GM23338 (cell line): ENCODE results near the gene BNC2. TPM values are rescaled to one million over a fixed set of nuclear protein-coding genes. Genes with fewer than 3 reads are reported as not detected.

Source experiments
- ATAC-seq: fragments of 200-7000 bp; cut with Tn5 transposase; 3 replicates; pipeline ENCODE4 v1.9.1; 2020
- DNase-seq: peaks from one replicate; pipeline ENCODE4 v3.0.0-alpha.2; 2015; ENCODE audit warnings: low spot score
- H2AFZ ChIP-seq: fragments of 200-600 bp; sonication (generic); 2 replicates; pipeline ENCODE4 v1.8.0; 2016; ENCODE audit warnings: antibody characterized with exemption, mild to moderate bottlenecking, moderate library complexity
- H3F3A ChIP-seq: fragments of 200-600 bp; sonication (generic); replicated peaks from 2 replicates; pipeline ENCODE4 v1.8.0; 2017; ENCODE audit warnings: antibody characterized with exemption, mixed run types, low read depth
- H3K27ac ChIP-seq: fragments of 200-600 bp; sonication (generic); 2 replicates; pipeline ENCODE4 v1.6.1; 2016; ENCODE audit warnings: low read depth
- H3K27me3 ChIP-seq: fragments of 200-600 bp; sonication (generic); 2 replicates; pipeline ENCODE4 v1.8.0; 2016; ENCODE audit warnings: mild to moderate bottlenecking, mixed run types, moderate library complexity; ENCODE audit not compliant: insufficient read depth
- H3K36me3 ChIP-seq: fragments of 200-600 bp; sonication (generic); 2 replicates; pipeline ENCODE4 v1.8.0; 2016; ENCODE audit warnings: mild to moderate bottlenecking; ENCODE audit not compliant: insufficient read depth
- H3K4me1 ChIP-seq: fragments of 200-600 bp; sonication (generic); 2 replicates; pipeline ENCODE4 v1.8.0; 2016; ENCODE audit warnings: mild to moderate bottlenecking, moderate library complexity; ENCODE audit not compliant: insufficient read depth
- H3K4me2 ChIP-seq: fragments of 200-600 bp; sonication (generic); 2 replicates; pipeline ENCODE4 v1.7.1; 2017; ENCODE audit warnings: mixed run types
- H3K4me3 ChIP-seq: fragments of 200-600 bp; sonication (generic); 2 replicates; pipeline ENCODE4 v1.6.1; 2016; ENCODE audit warnings: mixed run types
- H3K79me2 ChIP-seq: fragments of 200-600 bp; sonication (generic); replicated peaks from 2 replicates; pipeline ENCODE4 v1.8.0; 2017; ENCODE audit warnings: mild to moderate bottlenecking; ENCODE audit not compliant: insufficient read depth
- H3K9me2 ChIP-seq: fragments of 200-600 bp; sonication (generic); 2 replicates; pipeline ENCODE4 v1.8.0; 2017; ENCODE audit not compliant: insufficient read depth
- H4K20me1 ChIP-seq: fragments of 200-600 bp; sonication (generic); replicated peaks from 2 replicates; pipeline ENCODE4 v1.8.0; 2017; ENCODE audit warnings: mild to moderate bottlenecking; ENCODE audit not compliant: insufficient read depth
- H3K27ac Mint-ChIP-seq: 2 replicates; pipeline ENCODE4 v1.8.0; 2020; ENCODE audit warnings: inconsistent platforms, mild to moderate bottlenecking, moderate library complexity, mixed read lengths
- H3K27me3 Mint-ChIP-seq: 3 replicates; pipeline ENCODE4 v1.8.0; 2022; ENCODE audit warnings: low read depth, mild to moderate bottlenecking, moderate library complexity, mixed read lengths, inconsistent platforms; ENCODE audit not compliant: insufficient read depth, poor library complexity
- H3K36me3 Mint-ChIP-seq: 3 replicates; pipeline ENCODE4 v1.8.0; 2021; ENCODE audit warnings: low read depth, mild to moderate bottlenecking, inconsistent platforms, moderate library complexity, mixed read lengths
- H3K4me1 Mint-ChIP-seq: 3 replicates; pipeline ENCODE4 v1.8.0; 2020; ENCODE audit warnings: mild to moderate bottlenecking, inconsistent platforms, mixed read lengths
- H3K4me3 Mint-ChIP-seq: 3 replicates; pipeline ENCODE4 v1.8.0; 2021; ENCODE audit warnings: moderate library complexity, mild to moderate bottlenecking, inconsistent platforms, mixed read lengths
- H3K9me3 Mint-ChIP-seq: 3 replicates; pipeline ENCODE4 v1.8.0; 2020; ENCODE audit warnings: moderate library complexity, mild to moderate bottlenecking, inconsistent platforms, mixed read lengths
- CREB1 ChIP-seq: fragments of 250-450 bp; sonication (Bioruptor Pico); IDR thresholded peaks from 2 replicates; pipeline ENCODE4 v1.5.0; 2020; ENCODE audit warnings: low read depth, mild to moderate bottlenecking, moderate library complexity
- EZH2 ChIP-seq: fragments of 200-600 bp; sonication (generic); IDR thresholded peaks from one replicate; pipeline ENCODE4 v1.8.0; 2017; ENCODE audit warnings: antibody characterized with exemption, mild to moderate bottlenecking, low read depth; ENCODE audit not compliant: unreplicated experiment
- EZH2phosphoT487 ChIP-seq: fragments of 200-600 bp; sonication (generic); IDR thresholded peaks from one replicate; pipeline ENCODE4 v1.8.1; 2018; ENCODE audit warnings: antibody characterized with exemption; ENCODE audit not compliant: unreplicated experiment
- NANOG ChIP-seq: IDR thresholded peaks from 2 replicates; pipeline ENCODE4 v1.6.1; 2016; ENCODE audit warnings: antibody characterized with exemption, borderline replicate concordance
- POLR2AphosphoS5 ChIP-seq: IDR thresholded peaks from 2 replicates; pipeline ENCODE4 v1.6.1; 2016; ENCODE audit warnings: antibody characterized with exemption, low read depth
- STAT1 ChIP-seq: IDR thresholded peaks from one replicate; pipeline ENCODE4 v1.6.1; 2016; ENCODE audit warnings: antibody characterized with exemption; ENCODE audit not compliant: unreplicated experiment
- ZNF114 ChIP-seq: fragments of 250-450 bp; sonication (Bioruptor Pico); IDR thresholded peaks from 2 replicates; pipeline ENCODE4 v1.5.0; 2020; ENCODE audit warnings: mild to moderate bottlenecking, moderate library complexity
- polyA plus RNA-seq: library from polyadenylated mRNA; unstranded; fragments of >200 nt; fragmentation: Nextera tagmentation; extraction: Ambion mirVana; gene quantifications from 2 replicates; pipeline ENCODE4 v1.2.1, GENCODE V29; 2016
- total RNA-seq: library from RNA; depleted of rRNA; stranded (reverse); fragments of >200 nt; shearing (Covaris generic); gene quantifications from 2 replicates; pipeline ENCODE4 v1.2.3, GENCODE V29; 2014
- TF ChIP-seq, protein P1 (sequence below): IDR thresholded peaks from 2 replicates; pipeline ENCODE4 v1.6.1; 2016; ENCODE audit warnings: antibody characterized with exemption
- TF ChIP-seq, protein P2 (sequence below): IDR thresholded peaks from one replicate; pipeline ENCODE4 v1.6.1; 2018; ENCODE audit warnings: antibody characterized with exemption; ENCODE audit not compliant: unreplicated experiment
- TF ChIP-seq, protein P3 (sequence below), 2 experiments: fragments of 200-600 bp in 1 of 2; sonication (generic) in 1 of 2; conservative IDR thresholded peaks; 2 replicates each; pipeline versions ENCODE4 v1.5.1 to v1.6.1; 2016 to 2017; ENCODE audit warnings: antibody characterized with exemption in 2 of 2, low read depth in 2 of 2, mild to moderate bottlenecking in 2 of 2, moderate library complexity in 1 of 2

The BNC2 gene
- total and polyA plus RNA-seq, 2 experiments from 2014 or later: 12.7 to 13.2 TPM

DNA sequence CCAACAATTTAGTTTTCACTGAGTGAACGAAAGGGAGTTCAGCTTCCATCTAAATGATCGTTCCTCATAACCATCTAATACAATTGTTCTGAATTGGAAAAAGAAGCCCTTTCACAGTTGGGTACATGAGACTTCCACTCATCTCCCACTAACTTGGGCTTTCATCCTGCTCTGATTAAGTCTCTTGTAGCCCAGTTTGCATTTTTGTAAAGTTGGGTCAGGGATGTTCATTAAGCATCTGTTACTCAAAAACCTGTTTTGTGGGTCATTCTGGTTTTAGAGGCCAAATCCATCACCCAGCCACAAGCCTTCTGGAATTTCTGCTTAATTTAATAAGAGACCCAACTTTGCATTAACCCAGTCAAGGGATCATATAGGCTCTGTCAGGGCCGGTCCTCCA lies 385.3 kb downstream of the BNC2 start:
- DNase-seq: no peak
- peaks cover 41% of the 10 kb centered on the region for H3K4me1 ChIP-seq

DNA sequence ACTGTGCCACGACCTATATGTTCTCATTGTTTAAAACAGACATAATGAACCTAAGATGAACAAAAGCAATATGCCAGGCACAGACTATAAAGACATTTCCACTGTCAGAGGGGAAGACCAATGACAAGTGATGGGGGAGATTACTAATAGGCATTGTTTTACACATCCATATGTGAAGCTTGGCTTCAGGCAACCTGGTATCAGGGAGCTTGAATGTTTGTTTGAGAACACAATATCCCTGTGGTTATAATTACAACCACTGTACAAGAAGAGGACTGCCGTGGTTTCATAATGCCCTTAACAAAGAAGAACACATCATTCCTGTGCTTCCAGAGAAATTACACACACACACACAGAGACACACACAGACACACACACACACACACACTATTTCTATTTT lies 385.7 kb downstream of the BNC2 start:
- peaks cover 8% of the 10 kb centered on the region; the same call in 2 of the 3 replicates for H3K9me3 Mint-ChIP-seq
- H3K27ac Mint-ChIP-seq: no peak overlapping the region
- no peak overlapping the region for H3K4me2 ChIP-seq
- H3K36me3 ChIP-seq: no peaks in the 10 kb centered on the region
- no peak overlapping the region for H2AFZ ChIP-seq
- H3K79me2 ChIP-seq: no peaks in the 10 kb centered on the region
- no peak overlapping the region for H3K4me3 ChIP-seq
- H3K4me1 Mint-ChIP-seq: peaks cover 50% of the 10 kb centered on the region
- no peaks in the 10 kb centered on the region for H3K27me3 ChIP-seq
- no peak for ATAC-seq
- no peaks in the 10 kb centered on the region for H4K20me1 ChIP-seq
- no peaks in the 10 kb centered on the region for H3K9me2 ChIP-seq
- peaks cover 41% of the 10 kb centered on the region for H3K4me1 ChIP-seq
- no peaks in the 10 kb centered on the region for H3F3A ChIP-seq
- no peak overlapping the region for H3K4me3 Mint-ChIP-seq
- H3K36me3 Mint-ChIP-seq: peaks cover 10% of the 10 kb centered on the region
- DNase-seq: no peak
- H3K27me3 Mint-ChIP-seq: peaks cover 2% of the 10 kb centered on the region
- no peak overlapping the region for H3K27ac ChIP-seq
- TF ChIP-seq NANOG (no peak), EZH2phosphoT487 (no peak), STAT1 (no peak), CREB1 (CRISPR knock-in tag) (no peak), POLR2AphosphoS5 (no peak), ZNF114 (CRISPR knock-in tag) (no peak), EZH2 (no peak)
- TF ChIP-seq, protein P1, sequence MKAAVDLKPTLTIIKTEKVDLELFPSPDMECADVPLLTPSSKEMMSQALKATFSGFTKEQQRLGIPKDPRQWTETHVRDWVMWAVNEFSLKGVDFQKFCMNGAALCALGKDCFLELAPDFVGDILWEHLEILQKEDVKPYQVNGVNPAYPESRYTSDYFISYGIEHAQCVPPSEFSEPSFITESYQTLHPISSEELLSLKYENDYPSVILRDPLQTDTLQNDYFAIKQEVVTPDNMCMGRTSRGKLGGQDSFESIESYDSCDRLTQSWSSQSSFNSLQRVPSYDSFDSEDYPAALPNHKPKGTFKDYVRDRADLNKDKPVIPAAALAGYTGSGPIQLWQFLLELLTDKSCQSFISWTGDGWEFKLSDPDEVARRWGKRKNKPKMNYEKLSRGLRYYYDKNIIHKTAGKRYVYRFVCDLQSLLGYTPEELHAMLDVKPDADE: no peak
- TF ChIP-seq, protein P2, sequence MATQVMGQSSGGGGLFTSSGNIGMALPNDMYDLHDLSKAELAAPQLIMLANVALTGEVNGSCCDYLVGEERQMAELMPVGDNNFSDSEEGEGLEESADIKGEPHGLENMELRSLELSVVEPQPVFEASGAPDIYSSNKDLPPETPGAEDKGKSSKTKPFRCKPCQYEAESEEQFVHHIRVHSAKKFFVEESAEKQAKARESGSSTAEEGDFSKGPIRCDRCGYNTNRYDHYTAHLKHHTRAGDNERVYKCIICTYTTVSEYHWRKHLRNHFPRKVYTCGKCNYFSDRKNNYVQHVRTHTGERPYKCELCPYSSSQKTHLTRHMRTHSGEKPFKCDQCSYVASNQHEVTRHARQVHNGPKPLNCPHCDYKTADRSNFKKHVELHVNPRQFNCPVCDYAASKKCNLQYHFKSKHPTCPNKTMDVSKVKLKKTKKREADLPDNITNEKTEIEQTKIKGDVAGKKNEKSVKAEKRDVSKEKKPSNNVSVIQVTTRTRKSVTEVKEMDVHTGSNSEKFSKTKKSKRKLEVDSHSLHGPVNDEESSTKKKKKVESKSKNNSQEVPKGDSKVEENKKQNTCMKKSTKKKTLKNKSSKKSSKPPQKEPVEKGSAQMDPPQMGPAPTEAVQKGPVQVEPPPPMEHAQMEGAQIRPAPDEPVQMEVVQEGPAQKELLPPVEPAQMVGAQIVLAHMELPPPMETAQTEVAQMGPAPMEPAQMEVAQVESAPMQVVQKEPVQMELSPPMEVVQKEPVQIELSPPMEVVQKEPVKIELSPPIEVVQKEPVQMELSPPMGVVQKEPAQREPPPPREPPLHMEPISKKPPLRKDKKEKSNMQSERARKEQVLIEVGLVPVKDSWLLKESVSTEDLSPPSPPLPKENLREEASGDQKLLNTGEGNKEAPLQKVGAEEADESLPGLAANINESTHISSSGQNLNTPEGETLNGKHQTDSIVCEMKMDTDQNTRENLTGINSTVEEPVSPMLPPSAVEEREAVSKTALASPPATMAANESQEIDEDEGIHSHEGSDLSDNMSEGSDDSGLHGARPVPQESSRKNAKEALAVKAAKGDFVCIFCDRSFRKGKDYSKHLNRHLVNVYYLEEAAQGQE: no peak
- TF ChIP-seq, protein P3, sequence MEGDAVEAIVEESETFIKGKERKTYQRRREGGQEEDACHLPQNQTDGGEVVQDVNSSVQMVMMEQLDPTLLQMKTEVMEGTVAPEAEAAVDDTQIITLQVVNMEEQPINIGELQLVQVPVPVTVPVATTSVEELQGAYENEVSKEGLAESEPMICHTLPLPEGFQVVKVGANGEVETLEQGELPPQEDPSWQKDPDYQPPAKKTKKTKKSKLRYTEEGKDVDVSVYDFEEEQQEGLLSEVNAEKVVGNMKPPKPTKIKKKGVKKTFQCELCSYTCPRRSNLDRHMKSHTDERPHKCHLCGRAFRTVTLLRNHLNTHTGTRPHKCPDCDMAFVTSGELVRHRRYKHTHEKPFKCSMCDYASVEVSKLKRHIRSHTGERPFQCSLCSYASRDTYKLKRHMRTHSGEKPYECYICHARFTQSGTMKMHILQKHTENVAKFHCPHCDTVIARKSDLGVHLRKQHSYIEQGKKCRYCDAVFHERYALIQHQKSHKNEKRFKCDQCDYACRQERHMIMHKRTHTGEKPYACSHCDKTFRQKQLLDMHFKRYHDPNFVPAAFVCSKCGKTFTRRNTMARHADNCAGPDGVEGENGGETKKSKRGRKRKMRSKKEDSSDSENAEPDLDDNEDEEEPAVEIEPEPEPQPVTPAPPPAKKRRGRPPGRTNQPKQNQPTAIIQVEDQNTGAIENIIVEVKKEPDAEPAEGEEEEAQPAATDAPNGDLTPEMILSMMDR (conservative IDR thresholded peaks at IDR 0.05; ENCODE audit: low read depth in 2 of 2): no peak

More for the DNA sequence above, 385.3 kb downstream of the BNC2 start:
- ATAC-seq: no peak
- H3K79me2 ChIP-seq: no peaks in the 10 kb centered on the region
- peaks cover 8% of the 10 kb centered on the region; the same call in 2 of the 3 replicates for H3K9me3 Mint-ChIP-seq
- peaks cover 54% of the 10 kb centered on the region for H3K4me1 Mint-ChIP-seq
- no peak overlapping the region for H3K27ac Mint-ChIP-seq
- H2AFZ ChIP-seq: no peak overlapping the region
- H3K4me3 Mint-ChIP-seq: no peak overlapping the region
- H3K9me2 ChIP-seq: no peaks in the 10 kb centered on the region
- peaks cover 2% of the 10 kb centered on the region for H3K27me3 Mint-ChIP-seq
- TF ChIP-seq, protein P3 (conservative IDR thresholded peaks at IDR 0.05; ENCODE audit: low read depth in 2 of 2): no peak
- no peak for TF ChIP-seq EZH2phosphoT487
- TF ChIP-seq, protein P1: no peak
- no peaks in the 10 kb centered on the region for H4K20me1 ChIP-seq
- H3K4me3 ChIP-seq: no peak overlapping the region
- no peaks in the 10 kb centered on the region for H3K27me3 ChIP-seq
- H3K4me2 ChIP-seq: peak overlapping the region; percentile 23; the same call in 1 of the 2 replicates
- no peak overlapping the region for H3K27ac ChIP-seq
- H3K36me3 ChIP-seq: no peaks in the 10 kb centered on the region
- peaks cover 8% of the 10 kb centered on the region for H3K36me3 Mint-ChIP-seq
- no peaks in the 10 kb centered on the region for H3F3A ChIP-seq
